PC-9 (cell line): ENCODE data around the gene DGKD.

Experiments used
- CTCF ChIP-seq: fragments of 200-600 bp; sonication (generic); conservative IDR thresholded peaks from 2 replicates; pipeline ENCODE4 v1.6.1; 2017; ENCODE audit warnings: mixed run types, antibody characterized with exemption, mild to moderate bottlenecking, moderate library complexity
- EZH2 ChIP-seq: fragments of 200-600 bp; sonication (generic); IDR thresholded peaks from 2 replicates; pipeline ENCODE4 v1.8.0; 2017; ENCODE audit warnings: antibody characterized with exemption, low read depth

- no peak for TF ChIP-seq CTCF
- no peak for TF ChIP-seq EZH2
These were observed 70.1 kb downstream of the DGKD start for GRCh38 chr2:233424154-233424951.
